ENCODE data around the gene PKDCC.
A peak's percentile ranks its signal among the peaks of the same experiment; 100 is the strongest.
"Not testable (repeated sequence)": the region's sequence is repeated elsewhere in the genome, so short reads cannot be mapped to it uniquely, and the experiment has no call there.

The PKDCC gene

DNA sequence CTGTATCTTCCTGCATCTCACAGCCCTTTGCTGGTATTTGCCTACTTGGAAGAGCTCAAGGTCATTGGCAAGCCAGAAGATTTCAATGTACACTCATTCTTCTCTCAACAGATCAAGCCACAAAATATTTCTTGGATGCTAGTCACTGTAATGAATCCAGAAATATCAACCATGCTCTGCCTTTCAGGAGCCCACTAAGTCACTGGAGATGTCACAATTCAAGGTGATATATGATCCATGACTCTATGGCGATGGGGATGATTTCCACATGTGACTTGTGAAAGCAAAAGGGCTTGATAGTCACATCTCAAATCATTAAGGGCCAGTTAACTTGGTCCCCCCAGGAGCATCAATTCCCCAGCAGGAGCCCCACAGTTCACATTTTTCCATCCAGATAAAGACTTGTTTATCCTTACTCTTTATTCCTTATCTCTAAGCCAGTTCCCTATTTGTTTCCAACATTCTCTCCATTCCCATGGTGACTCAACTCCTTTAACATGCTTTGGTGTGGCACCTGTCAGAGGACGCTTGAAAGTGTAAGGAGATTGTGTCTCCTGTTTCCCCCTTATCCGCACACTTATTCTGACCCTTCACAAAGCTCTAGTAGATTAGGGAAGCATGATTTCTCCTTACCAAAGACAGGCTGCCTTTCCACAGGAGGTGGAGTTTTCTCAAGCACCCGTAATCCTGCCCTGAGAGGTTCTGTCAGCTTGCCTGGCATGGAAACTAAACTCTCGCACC, 15.8 kb downstream of the PKDCC start:
- no peak for DNase-seq (ENCODE audit: low spot score)

DNA sequence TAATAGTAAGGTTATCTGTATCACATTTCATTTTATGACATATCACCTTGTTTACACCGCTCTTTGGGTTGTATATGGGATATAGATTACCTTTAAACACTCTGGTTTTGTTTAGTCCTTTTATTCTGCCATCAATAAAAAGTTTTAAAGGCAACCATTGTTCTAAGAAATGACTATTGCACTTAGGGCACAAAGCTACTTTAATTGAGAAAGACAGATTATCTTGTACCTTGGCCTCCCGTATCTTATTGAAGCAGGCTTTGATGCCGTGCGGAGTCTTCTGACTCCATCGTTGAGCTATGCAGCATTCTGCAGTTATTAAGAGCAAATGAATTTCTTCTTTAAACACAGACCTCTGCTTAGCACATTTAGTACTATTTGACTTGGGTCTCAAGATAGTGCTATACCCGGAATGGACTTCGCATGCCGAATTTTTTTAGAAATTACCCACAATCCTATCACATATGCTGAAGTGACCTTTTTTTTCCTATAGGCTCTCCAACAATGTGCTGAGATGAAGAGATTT, 16.7 kb downstream of the PKDCC start:
- no peak for DNase-seq (ENCODE audit: low spot score)

DNA sequence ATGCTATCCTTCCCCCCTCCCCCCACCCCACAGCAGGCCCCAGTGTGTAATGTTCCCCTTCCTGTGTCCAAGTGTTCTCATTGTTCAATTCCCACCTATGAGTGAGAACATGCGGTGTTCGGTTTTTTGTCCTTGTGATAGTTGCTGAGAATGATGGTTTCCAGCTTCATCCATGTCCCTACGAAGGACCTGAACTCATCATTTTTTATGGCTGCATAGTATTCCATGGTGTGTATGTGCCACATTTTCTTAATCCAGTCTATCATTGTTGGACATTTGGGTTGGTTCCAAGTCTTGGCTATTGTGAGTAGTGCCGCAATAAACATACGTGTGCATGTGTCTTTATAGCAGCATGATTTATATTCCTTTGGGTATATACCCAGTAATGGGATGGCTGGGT, 17.9 kb downstream of the PKDCC start:
- DNase-seq (ENCODE audit: low spot score) = not testable (repeated sequence)

DNA sequence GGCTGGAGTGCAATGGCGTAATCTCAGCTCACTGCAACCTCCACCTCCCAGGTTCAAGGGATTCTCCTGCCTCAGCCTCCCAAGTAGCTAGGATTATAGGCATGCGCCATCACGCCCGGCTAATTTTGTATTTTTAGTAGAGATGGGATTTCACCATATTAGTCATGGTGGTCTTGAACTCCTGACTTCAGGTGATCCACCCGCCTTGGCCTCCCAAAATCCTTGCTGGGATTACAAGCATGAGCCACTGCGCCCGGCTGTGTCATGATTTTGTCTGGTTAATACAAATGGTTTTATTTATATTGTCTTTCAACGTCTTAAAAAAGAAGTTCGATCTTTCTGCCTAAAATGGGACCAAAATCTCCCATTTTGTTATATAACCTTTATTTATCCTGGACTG, 19.2 kb downstream of the PKDCC start:
- not testable (repeated sequence) for DNase-seq (ENCODE audit: low spot score)

GRCh38 chr2:42067521-42067920, 19.7 kb downstream of the PKDCC start:
- no peak for DNase-seq (ENCODE audit: low spot score)

DNA sequence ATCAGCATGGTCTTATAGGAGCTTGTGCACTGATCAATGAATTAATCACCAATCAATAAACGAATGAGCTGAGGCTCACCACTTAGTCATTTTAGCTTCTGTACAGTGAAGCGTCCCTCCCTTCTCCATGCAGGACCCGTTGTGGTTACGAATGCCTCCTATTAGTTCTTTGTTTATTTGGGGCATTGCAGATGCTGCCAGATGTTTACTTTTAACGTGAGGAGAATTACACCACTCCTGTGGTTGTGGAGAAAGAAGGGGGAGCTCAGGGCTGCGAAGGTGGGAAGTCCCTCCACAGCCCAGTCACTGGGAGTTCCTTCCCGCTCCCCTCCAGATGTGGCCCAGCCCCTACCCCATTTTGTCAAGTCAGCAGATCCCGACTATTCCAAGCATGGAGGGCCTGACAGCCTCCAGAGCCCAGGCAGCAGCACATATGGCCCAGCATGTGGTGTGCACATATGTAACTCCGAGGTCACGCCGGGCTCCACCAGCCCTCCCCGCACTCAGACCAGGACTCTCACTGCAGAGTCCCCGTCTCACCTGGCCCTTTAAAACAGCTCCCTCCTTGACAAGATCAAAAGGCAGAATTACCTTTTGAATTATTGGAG, 20.9 kb downstream of the PKDCC start:
- no peak for DNase-seq (ENCODE audit: low spot score)

DNA sequence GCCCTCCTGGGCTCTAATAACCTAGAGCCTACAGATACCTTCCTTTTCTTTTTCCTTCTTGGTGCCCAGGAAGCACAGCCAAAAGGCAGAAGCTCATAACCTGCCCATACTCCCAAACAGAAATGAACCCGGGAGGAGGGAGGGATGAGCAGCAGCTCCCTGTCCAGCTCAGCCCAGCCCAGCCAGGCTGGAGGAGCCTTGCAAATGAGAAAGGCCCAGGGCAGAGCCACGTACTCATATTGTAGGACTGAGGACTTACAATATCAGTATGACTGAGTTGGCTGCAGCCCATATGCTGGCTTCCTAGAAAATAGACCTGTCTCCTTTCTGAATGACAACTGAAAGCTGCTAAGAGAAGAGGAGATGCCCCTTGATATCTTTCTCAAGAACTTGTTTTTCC, 21.7 kb downstream of the PKDCC start:
- DNase-seq (ENCODE audit: low spot score) = no peak

DNA sequence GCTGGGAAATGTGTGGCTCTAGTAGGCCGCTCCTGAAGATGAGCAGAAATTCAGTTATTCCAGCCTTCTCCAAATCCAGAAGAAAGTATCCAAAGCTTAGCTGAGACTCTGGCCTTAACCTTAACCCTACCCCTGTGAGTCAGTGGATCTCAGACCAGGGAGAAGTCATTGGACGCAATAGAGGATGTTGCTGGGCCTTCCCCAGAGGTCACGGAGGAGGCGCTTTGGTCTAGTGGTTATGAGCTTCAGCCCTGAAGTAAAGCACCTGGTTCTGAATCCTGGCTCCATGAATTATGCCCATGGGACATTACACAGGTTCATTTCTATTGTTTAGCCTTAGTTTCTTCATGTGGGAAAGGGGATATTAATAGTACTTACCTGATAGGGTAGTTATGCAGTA, 24.0 kb downstream of the PKDCC start:
- DNase-seq (ENCODE audit: low spot score) = no peak

- no peak for DNase-seq (ENCODE audit: low spot score)
These were observed 24.7 kb downstream of the PKDCC start for GRCh38 chr2:42072349-42073118.

GRCh38 chr2:42073739-42074503, 26.1 kb downstream of the PKDCC start:
- DNase-seq (ENCODE audit: low spot score) = no peak

DNA sequence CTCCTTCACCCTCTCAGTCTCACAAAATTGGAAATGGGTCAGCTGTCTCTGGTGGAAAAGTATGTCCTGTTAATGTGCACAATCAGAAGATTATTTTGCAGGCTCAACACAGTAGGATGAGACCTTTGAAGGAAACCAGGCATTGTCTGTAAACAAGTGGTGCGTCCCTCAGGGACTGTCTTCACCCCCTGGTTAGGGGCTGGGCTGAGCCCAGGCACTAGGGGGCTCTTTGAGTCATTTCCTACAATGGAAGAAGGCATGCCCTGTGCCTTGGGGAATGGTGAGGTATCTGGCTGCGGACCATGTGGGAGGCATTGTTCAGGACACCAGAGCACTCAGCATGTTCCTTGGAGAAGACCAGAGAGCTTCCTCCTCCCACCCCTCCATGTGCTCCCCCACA, 26.8 kb downstream of the PKDCC start:
- DNase-seq (ENCODE audit: low spot score) = no peak

DNA sequence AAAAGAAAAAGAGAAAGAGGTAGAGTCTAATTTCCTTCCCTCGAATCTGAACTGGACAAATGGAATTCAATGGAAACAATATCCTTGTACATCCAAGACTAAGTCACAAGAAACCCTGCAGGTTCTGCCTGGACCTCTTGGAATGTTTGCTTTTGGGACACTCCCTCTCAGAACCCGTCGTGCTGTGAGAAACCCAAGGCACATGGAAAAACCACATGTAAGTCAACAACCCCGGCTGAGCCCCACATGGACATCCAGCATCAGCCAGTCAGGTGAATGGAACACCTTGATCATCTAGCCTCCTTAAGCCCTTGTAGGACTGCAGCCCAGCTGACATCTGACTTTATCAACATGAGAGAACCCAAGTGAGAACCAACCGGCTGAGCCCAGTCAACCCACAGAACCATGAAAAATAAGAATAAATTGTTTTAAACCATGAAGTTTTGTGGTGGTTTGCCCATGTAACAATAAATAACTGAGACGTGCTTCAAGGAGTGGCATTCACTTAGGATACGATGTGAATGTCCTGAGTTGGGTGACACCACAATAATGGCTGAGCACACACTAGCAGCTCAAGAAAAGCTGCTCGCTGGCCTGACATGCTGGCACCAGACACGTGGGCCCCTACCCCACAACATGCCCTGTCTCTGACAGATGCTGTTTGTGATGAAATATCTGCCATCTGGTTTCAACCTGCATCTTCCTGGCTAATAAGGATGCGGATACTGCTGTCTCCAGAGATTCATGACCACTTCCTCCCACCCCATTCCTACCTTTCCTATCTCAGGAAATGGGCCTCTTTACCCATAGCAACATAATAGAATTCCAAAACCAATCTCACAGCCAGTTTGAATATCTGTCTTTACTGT, 28.8 kb downstream of the PKDCC start:
- no peak for DNase-seq (ENCODE audit: low spot score)

- DNase-seq (ENCODE audit: low spot score) = no peak
These were observed 29.5 kb downstream of the PKDCC start for GRCh38 chr2:42077343-42077742.

DNA sequence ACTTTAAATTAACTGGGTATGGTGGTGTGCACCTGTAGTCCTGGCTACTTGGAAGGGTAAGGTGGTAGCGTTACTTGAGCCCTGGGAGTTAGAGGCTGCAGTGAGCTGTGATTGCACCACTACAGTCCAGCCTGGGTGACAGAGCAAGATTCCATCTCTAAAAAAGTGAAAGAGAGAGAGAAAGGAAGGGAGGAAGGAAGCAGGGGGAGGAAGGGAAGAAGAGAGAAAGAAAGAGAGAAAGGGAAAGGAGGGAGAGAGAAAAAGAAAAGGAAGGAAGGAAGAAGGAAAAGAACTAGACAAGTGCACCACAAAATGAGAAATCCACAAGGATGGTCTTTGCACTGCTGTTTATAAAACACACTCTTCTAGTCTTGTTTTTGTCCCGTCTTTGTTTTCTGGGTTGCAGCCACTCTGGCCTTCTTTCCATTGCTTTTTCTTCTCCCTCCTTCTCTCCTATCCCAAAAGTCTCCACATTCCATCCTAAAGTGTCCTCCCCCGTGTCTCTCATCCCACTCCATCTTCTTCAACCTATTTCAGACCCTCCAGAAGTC, 32.0 kb downstream of the PKDCC start:
- DNase-seq (ENCODE audit: low spot score) = no peak

- not testable (repeated sequence) for DNase-seq (ENCODE audit: low spot score)
These were observed 33.3 kb downstream of the PKDCC start for GRCh38 chr2:42081151-42081550.

DNA sequence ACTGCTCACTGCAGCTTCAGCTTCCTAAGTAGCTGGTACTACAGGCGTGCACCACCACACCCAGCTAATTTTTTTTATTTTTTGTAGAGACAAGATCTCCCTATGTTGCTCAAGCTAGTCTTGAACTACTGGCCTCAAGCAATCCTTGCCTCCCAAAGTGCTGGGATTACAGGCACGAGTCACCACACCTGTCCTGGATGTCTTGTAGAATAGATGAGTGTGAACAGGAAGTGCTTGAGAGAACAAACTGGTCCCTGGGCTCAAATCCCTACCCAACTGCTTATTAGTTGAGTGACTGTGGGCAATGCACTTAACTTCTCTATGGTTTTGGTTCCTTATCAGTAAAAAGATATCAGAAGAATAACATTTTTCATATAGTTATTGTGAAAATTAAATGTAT, 34.2 kb downstream of the PKDCC start:
- no peak for DNase-seq (ENCODE audit: low spot score)

- DNase-seq (ENCODE audit: low spot score) = no peak
These were observed 36.4 kb downstream of the PKDCC start for GRCh38 chr2:42084231-42084671.

- not testable (repeated sequence) for DNase-seq (ENCODE audit: low spot score)
These were observed 37.2 kb downstream of the PKDCC start for GRCh38 chr2:42085070-42085469.

DNA sequence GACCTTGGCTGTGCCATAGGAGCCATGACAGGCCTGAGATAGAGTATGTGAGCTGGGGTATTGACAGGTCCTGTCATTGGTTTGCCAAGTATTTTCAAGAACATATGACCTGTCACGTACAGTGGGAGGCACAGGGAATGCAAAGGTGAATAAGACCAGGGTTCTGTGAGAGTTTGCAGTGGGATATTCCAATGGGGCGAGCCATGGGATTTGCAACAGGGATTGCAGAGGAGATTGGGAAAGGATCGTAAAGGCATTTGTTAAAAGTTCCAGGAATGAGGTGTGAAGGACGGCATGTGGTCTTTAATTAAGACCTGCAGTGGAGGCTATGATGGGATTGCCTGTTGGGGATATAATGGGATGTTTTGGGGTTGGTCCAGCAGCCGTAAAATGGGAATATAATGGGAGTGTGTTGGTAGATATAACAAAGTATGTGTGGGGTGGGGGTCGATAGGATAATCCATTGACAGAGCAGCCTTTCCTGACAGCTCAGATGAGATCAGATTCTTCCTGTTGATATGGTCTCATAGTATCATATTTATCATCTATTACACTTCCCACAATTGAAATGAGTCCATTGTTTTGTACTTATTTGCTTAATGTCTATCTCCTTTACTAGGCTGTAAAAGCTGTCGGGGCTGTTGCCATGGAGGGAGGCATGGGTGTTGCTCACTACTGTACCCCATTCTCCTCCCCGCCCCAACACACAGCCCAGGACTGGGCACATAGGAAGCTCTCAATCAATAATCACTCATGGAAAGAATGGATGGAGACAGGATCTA, 38.1 kb downstream of the PKDCC start:
- no peak for DNase-seq (ENCODE audit: low spot score)

- DNase-seq (ENCODE audit: low spot score) = peak; percentile 73
These were observed 38.7 kb downstream of the PKDCC start for GRCh38 chr2:42086500-42086953.
